HG02798 (cell line): Measurements from ENCODE around the gene ANXA2R.

Experiments used
- ATAC-seq: cut with Tn5 transposase; IDR thresholded peaks from one replicate; pipeline ENCODE4 v1.9.1; 2021; ENCODE audit warnings: mild to moderate bottlenecking; ENCODE audit not compliant: unreplicated experiment, poor library complexity

The ANXA2R gene

GRCh38 chr5:43006424-43007202 lies 33.5 kb downstream of the ANXA2R start:
- no peak for ATAC-seq

- no peak for ATAC-seq
These were observed 35.1 kb downstream of the ANXA2R start for GRCh38 chr5:43005031-43005430.

- ATAC-seq: no peak
These were observed 38.4 kb downstream of the ANXA2R start for GRCh38 chr5:43001748-43002147.

- ATAC-seq: no peak
These were observed 39.2 kb downstream of the ANXA2R start for GRCh38 chr5:43000914-43001313.

GRCh38 chr5:43000111-43000840 lies 39.8 kb downstream of the ANXA2R start:
- ATAC-seq: no peak

- no peak for ATAC-seq
These were observed 44.8 kb downstream of the ANXA2R start for GRCh38 chr5:42995360-42995751.

GRCh38 chr5:42994555-42995359 lies 45.4 kb downstream of the ANXA2R start:
- peak; percentile 68 for ATAC-seq

GRCh38 chr5:42994246-42994554 lies 45.9 kb downstream of the ANXA2R start:
- no peak for ATAC-seq

GRCh38 chr5:42993516-42994245 lies 46.4 kb downstream of the ANXA2R start:
- peak; percentile 12 for ATAC-seq

GRCh38 chr5:42992088-42992879 lies 47.8 kb downstream of the ANXA2R start:
- ATAC-seq: peak; percentile 48

- peak; percentile 37 for ATAC-seq
These were observed 48.6 kb downstream of the ANXA2R start for GRCh38 chr5:42991404-42992087.

GRCh38 chr5:42990892-42991291 lies 49.2 kb downstream of the ANXA2R start:
- no peak for ATAC-seq
